ENCODE data around the gene GRID1. TPM values are rescaled to one million over a fixed set of nuclear protein-coding genes. Genes with fewer than 3 reads are reported as not detected.

The GRID1 gene
- total RNA-seq, 1 experiment from 2014 or later, result 0.37 TPM

DNA sequence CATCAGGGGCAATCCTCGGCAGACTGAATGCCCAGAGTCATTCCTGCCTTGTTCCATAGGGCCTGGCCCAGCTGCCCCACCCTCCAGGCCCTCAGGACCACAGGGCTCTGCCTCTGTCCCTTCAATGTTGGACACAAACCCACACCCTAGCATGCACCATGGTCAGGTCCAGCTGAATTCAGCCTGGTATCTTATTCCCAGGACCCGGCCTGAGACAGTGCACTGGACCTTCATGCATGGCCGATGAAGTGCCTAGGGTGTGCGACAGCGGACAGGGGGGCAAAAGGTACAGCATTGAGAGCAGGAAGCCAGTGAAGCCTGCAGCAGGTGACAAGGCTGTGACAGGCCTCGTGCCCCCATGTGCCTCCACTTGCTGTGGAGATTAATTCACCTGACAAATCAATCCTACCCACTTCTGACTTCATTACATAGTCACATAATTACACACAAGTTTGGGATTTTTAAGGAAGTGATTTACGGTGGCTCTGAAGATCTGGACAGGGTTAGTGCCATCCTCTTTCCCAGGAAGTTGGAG, 261.9 kb downstream of the GRID1 start (continued):
- TF ChIP-seq, protein P1, sequence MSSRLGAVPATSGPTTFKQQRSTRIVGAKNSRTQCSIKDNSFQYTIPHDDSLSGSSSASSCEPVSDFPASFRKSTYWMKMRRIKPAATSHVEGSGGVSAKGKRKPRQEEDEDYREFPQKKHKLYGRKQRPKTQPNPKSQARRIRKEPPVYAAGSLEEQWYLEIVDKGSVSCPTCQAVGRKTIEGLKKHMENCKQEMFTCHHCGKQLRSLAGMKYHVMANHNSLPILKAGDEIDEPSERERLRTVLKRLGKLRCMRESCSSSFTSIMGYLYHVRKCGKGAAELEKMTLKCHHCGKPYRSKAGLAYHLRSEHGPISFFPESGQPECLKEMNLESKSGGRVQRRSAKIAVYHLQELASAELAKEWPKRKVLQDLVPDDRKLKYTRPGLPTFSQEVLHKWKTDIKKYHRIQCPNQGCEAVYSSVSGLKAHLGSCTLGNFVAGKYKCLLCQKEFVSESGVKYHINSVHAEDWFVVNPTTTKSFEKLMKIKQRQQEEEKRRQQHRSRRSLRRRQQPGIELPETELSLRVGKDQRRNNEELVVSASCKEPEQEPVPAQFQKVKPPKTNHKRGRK (CRISPR knock-in tag; IDR thresholded peaks at IDR 0.05; ENCODE audit: borderline replicate concordance), result no peak
- TF ChIP-seq, protein P2, sequence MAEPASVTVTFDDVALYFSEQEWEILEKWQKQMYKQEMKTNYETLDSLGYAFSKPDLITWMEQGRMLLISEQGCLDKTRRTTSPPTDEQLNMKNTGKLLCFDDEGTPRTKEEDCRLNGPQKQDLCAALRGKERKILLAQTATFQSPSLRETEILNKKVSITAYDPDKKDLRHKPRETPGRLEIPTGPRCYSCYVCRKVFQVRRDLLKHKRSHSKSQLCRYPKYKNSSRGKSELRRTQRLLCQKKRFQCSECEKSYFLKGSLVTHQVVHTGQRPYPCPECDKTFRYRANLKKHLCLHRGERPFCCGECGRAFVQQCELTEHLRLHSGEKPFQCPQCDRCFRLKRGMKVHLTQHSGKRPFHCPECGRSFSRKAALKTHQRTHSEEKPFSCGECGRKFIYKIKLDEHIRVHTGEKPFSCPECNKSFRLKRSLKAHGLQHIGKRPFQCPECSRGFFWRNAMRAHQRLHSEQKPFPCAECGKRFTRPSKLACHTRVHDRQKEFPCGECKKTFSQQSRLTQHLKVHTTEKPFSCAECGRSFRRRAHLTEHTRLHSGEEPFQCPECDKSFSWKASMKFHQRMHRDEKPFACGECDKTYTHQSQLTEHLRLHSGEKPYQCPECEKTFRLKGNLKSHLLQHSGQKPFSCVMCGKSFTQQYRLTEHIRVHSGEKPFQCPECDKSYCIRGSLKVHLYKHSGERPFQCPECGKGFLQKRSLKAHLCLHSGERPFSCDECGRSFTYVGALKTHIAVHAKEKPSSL (CRISPR knock-in tag; conservative IDR thresholded peaks at IDR 0.05), result no peak
- TF ChIP-seq, protein P3, sequence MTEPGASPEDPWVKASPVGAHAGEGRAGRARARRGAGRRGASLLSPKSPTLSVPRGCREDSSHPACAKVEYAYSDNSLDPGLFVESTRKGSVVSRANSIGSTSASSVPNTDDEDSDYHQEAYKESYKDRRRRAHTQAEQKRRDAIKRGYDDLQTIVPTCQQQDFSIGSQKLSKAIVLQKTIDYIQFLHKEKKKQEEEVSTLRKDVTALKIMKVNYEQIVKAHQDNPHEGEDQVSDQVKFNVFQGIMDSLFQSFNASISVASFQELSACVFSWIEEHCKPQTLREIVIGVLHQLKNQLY (CRISPR knock-in tag; IDR thresholded peaks at IDR 0.05), result no peak
- TF ChIP-seq ETV6 (CRISPR knock-in tag; IDR thresholded peaks at IDR 0.05) (no peak), CREB1 (CRISPR knock-in tag; IDR thresholded peaks at IDR 0.05) (no peak), STAT6 (CRISPR knock-in tag; conservative IDR thresholded peaks at IDR 0.05; ENCODE audit: low read depth) (no peak), ZNF416 (CRISPR knock-in tag; IDR thresholded peaks at IDR 0.05) (no peak)
- TF ChIP-seq, protein P4, sequence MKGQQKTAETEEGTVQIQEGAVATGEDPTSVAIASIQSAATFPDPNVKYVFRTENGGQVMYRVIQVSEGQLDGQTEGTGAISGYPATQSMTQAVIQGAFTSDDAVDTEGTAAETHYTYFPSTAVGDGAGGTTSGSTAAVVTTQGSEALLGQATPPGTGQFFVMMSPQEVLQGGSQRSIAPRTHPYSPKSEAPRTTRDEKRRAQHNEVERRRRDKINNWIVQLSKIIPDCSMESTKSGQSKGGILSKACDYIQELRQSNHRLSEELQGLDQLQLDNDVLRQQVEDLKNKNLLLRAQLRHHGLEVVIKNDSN (CRISPR knock-in tag; IDR thresholded peaks at IDR 0.05), result no peak

DNA sequence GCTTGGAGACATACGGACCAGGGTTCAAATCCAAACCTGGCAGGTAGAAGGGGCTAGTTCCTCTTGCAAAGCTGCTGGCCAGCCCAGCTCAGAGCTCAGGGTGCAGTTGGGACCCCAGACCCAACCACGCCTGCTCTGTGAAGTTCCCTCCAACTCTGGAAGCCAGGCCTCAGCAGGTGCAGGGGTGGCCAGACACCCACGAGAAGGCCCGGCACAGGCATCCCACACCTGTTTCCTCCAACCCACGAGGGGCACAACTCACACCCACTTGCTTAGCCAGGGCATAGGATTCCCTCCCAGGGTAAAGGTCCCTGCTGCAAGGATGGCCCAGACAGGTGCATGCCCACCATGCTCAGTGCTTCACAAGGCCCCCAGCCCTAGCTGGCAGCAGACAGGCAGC, 262.4 kb downstream of the GRID1 start:
- H3K4me3 Mint-ChIP-seq, result no peak overlapping the region
- no peaks in the 10 kb centered on the region for H3K27me3 Mint-ChIP-seq (ENCODE audit: low read depth)
- H3K4me1 Mint-ChIP-seq, result no peaks in the 10 kb centered on the region
- DNase-seq (ENCODE audit: low spot score) (no peak), ATAC-seq (no peak)
- ChIA-PET POLR2A (no interaction called here), CTCF (interaction anchor here (0.9 to 1.4 kb wide), 3 partner anchors 35 to 203 kb away, joined by 3 to 5 read pairs (median 4); no protein-coding TSS in a partner anchor)
- 0 out of 2 replicates have a peak, but pooled peaks cover 4% of the 10 kb centered on the region for H3K9me3 Mint-ChIP-seq
- no peak overlapping the region for H3K27ac Mint-ChIP-seq
- H3K36me3 Mint-ChIP-seq, result no peaks in the 10 kb centered on the region
- TF ChIP-seq NR3C1 (CRISPR knock-in tag; conservative IDR thresholded peaks at IDR 0.05; ENCODE audit: low read depth), result no peak
- TF ChIP-seq RORB (CRISPR knock-in tag; IDR thresholded peaks at IDR 0.05), result no peak
- no peak for TF ChIP-seq ZNF671 (CRISPR knock-in tag; IDR thresholded peaks at IDR 0.05)
- no peak for TF ChIP-seq MYBL2 (CRISPR knock-in tag; IDR thresholded peaks at IDR 0.05)
- TF ChIP-seq ZNF317 (CRISPR knock-in tag; IDR thresholded peaks at IDR 0.05; ENCODE audit: borderline replicate concordance, low read depth), result no peak
- TF ChIP-seq FOXK1 (CRISPR knock-in tag; IDR thresholded peaks at IDR 0.05), result no peak
- TF ChIP-seq, protein P2 (CRISPR knock-in tag; conservative IDR thresholded peaks at IDR 0.05), result no peak
- TF ChIP-seq, protein P5, sequence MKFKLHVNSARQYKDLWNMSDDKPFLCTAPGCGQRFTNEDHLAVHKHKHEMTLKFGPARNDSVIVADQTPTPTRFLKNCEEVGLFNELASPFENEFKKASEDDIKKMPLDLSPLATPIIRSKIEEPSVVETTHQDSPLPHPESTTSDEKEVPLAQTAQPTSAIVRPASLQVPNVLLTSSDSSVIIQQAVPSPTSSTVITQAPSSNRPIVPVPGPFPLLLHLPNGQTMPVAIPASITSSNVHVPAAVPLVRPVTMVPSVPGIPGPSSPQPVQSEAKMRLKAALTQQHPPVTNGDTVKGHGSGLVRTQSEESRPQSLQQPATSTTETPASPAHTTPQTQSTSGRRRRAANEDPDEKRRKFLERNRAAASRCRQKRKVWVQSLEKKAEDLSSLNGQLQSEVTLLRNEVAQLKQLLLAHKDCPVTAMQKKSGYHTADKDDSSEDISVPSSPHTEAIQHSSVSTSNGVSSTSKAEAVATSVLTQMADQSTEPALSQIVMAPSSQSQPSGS (CRISPR knock-in tag; IDR thresholded peaks at IDR 0.05; ENCODE audit: borderline replicate concordance, low read depth), result no peak
- TF ChIP-seq USF2 (CRISPR knock-in tag; IDR thresholded peaks at IDR 0.05), result no peak
- no peak for TF ChIP-seq OVOL2 (CRISPR knock-in tag; IDR thresholded peaks at IDR 0.05; ENCODE audit: borderline replicate concordance)
- no peak for TF ChIP-seq NR2C2 (CRISPR knock-in tag; IDR thresholded peaks at IDR 0.05)
- TF ChIP-seq SMAD4 (CRISPR knock-in tag; IDR thresholded peaks at IDR 0.05), result no peak
- TF ChIP-seq TEAD4 (CRISPR knock-in tag; IDR thresholded peaks at IDR 0.05), result no peak
- no peak for TF ChIP-seq ATF6 (CRISPR knock-in tag; IDR thresholded peaks at IDR 0.05)

Data from WTC11 (cell line).